Peyer's patch (tissue), 4 donors: ENCODE data around the gene FHOD3. TPM values are rescaled to one million over a fixed set of nuclear protein-coding genes. Genes with fewer than 3 reads are reported as not detected.

Source experiments
- DNase-seq, 3 donors: peaks; one replicate each; pipeline ENCODE4 v3.0.0-alpha.2; 2017 to 2019
- H3K27ac ChIP-seq, 4 donors: fragments of 200-600 bp; sonication (generic); one replicate each; pipeline ENCODE4 v1.5.1; 2016 to 2019
- H3K27me3 ChIP-seq, 2 donors: fragments of 200-600 bp; sonication (generic); one replicate each; pipeline ENCODE4 v1.5.1; 2019
- H3K36me3 ChIP-seq, 3 donors: fragments of 200-600 bp; sonication (generic); one replicate each; pipeline ENCODE4 v1.5.1; 2016 to 2019
- H3K4me1 ChIP-seq, 4 donors: fragments of 200-600 bp; sonication (generic); one replicate each; pipeline ENCODE4 v1.5.1; 2016 to 2019
- H3K4me3 ChIP-seq, 4 donors: fragments of 200-600 bp; sonication (generic); 1 replicate in 3 of 4; 2 replicates in 1 of 4; pipeline ENCODE4 v1.5.1; 2016 to 2019; ENCODE audit warnings: mild to moderate bottlenecking in 1 of 4
- H3K9me3 ChIP-seq, 4 donors: fragments of 200-600 bp; sonication (generic); one replicate each; pipeline ENCODE4 v1.5.1; 2016 to 2019; ENCODE audit warnings: mild to moderate bottlenecking in 1 of 4
- POLR2A ChIP-seq, 2 donors: fragments of 450-650 bp; IDR thresholded peaks; one replicate each; pipeline ENCODE4 v1.5.1; 2017; ENCODE audit warnings: antibody characterized with exemption in 2 of 2, mild to moderate bottlenecking in 2 of 2, moderate library complexity in 2 of 2
- total RNA-seq, 4 donors: library from RNA; depleted of rRNA; stranded (reverse); fragments of >200 nt; gene quantifications; one replicate each; pipeline ENCODE4 v1.1.0, GENCODE V29; 2016
- TF ChIP-seq, protein P1 (sequence below), 6 experiments: fragments of 450-650 bp in 4 of 6; fragments of 200-600 bp in 2 of 6; sonication (generic) in 1 of 6; IDR thresholded peaks; one replicate each; pipeline ENCODE4 v1.5.1; 2017 to 2019; ENCODE audit warnings: antibody characterized with exemption in 6 of 6, mild to moderate bottlenecking in 3 of 6, moderate library complexity in 1 of 6

The FHOD3 gene
- total RNA-seq, 4 donors from 2014 or later, result 0.53 to 10.7 (median 4.6) TPM

DNA sequence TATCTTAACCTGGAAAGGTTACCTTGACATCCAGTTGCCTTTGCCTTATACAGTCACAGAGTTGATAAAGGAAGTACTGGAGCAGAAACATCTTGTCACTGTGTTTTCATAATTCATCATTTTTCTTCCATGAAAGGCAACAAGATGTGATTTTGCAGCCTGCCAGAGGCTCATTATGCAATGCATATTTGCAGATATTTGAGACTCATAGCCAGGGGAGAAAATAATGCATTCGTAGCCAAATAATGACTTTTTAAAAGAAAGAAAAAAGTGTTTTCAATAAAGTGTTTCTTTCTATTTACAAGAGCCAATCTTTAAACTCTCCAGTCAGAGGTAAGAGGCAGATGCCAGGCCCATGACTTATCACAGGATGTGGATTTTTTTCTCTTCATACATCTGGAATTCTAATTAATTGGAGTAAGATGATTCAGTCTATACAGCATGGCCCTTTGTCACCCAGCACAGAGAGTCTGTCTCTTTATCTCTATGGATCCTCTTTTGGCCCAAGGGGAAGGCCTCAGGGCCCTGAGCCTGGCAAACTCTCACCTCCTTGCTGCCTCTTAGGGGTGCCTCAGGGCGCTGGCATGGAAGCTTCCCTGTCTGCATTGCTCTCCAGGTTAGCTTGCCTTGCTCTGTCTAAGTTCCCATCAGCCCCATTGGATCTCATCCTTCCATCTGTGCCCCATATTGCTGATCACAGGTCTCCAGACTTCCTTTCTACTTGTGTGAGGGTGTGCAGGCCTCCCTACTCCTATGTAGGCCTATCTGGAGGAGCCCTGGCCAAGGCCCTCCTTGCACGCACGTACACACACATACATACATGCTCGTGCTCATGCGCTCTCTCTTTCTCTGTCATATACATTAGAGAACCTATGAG lies 283.6 kb downstream of the FHOD3 start:
- no peak overlapping the region for H3K4me3 ChIP-seq
- no peak for DNase-seq
- no peak overlapping the region for H3K27ac ChIP-seq
- no peaks in the 10 kb centered on the region for H3K36me3 ChIP-seq
- H3K27me3 ChIP-seq, result no peaks in the 10 kb centered on the region
- H3K9me3 ChIP-seq, result no peaks in the 10 kb centered on the region
- peaks cover 0 to 4% (median 0%) of the 10 kb centered on the region in 4 donors for H3K4me1 ChIP-seq
- TF ChIP-seq, protein P1, sequence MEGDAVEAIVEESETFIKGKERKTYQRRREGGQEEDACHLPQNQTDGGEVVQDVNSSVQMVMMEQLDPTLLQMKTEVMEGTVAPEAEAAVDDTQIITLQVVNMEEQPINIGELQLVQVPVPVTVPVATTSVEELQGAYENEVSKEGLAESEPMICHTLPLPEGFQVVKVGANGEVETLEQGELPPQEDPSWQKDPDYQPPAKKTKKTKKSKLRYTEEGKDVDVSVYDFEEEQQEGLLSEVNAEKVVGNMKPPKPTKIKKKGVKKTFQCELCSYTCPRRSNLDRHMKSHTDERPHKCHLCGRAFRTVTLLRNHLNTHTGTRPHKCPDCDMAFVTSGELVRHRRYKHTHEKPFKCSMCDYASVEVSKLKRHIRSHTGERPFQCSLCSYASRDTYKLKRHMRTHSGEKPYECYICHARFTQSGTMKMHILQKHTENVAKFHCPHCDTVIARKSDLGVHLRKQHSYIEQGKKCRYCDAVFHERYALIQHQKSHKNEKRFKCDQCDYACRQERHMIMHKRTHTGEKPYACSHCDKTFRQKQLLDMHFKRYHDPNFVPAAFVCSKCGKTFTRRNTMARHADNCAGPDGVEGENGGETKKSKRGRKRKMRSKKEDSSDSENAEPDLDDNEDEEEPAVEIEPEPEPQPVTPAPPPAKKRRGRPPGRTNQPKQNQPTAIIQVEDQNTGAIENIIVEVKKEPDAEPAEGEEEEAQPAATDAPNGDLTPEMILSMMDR (IDR thresholded peaks at IDR 0.05), result no peak
- no peak for TF ChIP-seq POLR2A (IDR thresholded peaks at IDR 0.05)

DNA sequence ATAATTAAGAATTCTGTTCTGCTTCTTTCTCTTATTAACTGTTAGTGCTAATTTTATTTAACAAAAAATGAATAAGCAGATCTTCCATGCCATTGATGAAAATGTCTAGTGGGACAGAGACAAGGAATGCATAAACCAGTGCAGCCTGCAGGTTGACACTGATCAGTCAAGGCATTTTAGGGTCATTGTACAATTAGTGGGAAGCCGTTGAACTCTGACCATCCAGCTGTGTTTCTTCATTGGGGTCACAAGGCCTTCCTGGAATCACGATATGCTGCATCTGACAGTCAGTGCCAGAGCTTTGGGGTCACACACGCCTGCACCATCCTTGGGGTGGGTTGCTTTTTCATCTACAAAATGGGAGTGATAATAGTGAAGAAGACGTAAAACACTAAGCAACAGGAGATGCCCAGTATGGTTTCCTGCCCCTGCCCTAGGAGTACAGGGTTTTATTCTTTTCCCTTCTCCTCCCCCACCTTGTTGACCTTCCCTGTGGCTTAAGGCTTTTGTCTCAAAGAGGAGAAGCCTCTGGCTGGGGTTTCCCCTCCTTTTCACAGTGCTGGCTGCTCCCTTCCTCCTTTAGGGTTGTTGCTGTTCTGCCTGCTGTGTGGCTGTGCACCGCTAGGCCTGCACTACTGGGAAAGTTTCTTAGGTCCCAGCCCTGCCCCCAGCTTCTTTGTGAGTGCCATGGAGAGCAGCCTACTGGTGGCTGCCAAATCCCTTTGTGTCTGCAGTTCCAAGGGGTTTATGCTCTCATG lies 285.7 kb downstream of the FHOD3 start:
- H3K27ac ChIP-seq, result no peak overlapping the region
- no peaks in the 10 kb centered on the region for H3K9me3 ChIP-seq
- peaks cover 0 to 4% (median 0%) of the 10 kb centered on the region in 4 donors for H3K4me1 ChIP-seq
- H3K36me3 ChIP-seq, result no peaks in the 10 kb centered on the region
- DNase-seq, result no peak
- no peaks in the 10 kb centered on the region for H3K27me3 ChIP-seq
- TF ChIP-seq, protein P1 (IDR thresholded peaks at IDR 0.05), result no peak
- TF ChIP-seq POLR2A (IDR thresholded peaks at IDR 0.05), result no peak
- H3K4me3 ChIP-seq, result no peak overlapping the region

DNA sequence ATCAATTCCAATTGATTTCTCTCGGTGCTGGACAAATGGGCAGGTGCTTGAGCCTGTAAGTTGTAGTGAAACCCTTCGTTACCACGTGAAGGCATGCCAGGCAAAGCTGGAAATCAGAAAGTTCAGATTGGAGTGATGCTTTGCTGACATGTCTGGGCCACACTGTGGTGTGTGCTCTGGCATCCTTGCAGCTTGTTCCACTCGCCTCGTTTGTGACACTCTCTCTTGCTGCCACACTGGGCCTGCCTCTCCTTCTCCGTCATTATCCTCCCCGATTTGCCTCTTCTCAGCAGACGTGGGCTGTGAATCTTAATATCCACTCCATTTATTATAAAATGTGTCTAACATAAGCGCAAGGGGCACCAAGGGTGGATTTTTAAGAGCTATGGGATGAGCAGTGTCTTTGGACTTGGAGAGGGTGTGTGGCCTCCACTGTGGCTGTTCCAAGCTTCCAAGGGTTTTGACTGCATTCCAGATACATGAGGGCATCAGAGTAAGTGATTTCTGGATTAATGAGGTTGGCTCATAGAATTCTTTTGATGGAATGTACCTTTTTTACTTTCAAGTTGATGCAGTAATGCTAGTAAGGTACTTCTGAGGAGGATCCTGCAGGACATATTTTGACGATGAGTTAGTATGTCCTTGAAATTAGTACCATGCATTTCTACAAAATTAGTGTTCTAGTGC lies 292.5 kb downstream of the FHOD3 start:
- Histone ChIP-seq H3K4me1 (no peaks in the 10 kb centered on the region), H3K36me3 (no peaks in the 10 kb centered on the region), H3K9me3 (no peaks in the 10 kb centered on the region), H3K27ac (no peak overlapping the region), H3K27me3 (no peaks in the 10 kb centered on the region), H3K4me3 (no peak overlapping the region)
- no peak for TF ChIP-seq POLR2A (IDR thresholded peaks at IDR 0.05)
- TF ChIP-seq, protein P1 (IDR thresholded peaks at IDR 0.05), result no peak
- no peak for DNase-seq

DNA sequence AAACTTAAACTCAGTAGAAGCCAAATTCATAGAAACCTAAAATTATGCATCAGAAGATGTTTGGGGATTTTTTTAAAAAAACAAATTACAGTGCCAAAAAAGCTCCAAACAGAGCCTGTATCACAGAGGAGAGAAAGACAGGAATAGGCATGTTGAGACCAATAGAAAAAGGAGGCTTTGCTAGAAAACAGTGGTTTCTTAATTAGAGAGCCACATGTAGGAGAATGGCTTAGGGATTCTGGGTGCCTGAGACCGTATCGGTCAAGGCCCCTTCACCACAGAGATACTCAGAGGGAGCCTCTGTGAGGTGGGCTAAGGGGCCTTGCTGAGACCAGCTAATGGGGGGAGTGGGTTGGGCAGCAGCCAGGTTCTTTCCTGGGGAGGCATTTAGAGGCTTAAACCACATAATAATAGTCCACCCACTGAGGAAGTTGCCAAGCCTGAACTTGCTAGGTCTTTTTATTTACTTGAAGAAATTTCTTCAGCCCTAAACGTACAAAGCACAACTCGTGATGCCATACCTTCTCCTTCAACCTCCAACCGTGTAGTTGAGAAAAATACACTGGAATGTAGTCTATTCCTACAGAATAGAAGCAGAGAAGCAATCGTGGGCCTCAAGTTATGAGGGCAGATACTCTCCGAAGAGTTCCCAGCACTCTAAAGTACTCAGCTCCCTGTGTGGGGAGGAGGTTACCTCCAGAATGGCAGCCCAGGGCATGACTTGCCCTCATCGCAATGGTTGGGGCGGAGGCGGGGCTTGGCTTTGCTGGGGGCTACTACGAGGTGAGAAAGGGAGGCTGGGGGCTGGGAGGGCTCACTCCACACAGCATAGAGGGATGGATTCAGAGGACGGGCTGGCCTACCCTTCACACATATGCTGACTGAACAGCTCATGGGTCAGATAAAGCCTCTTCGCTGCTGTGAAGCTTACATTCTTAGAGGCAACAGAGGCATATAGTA lies 293.4 kb downstream of the FHOD3 start:
- Histone ChIP-seq H3K27me3 (no peaks in the 10 kb centered on the region), H3K4me1 (no peaks in the 10 kb centered on the region), H3K9me3 (no peaks in the 10 kb centered on the region), H3K4me3 (no peak overlapping the region), H3K36me3 (no peaks in the 10 kb centered on the region), H3K27ac (no peak overlapping the region)
- no peak for DNase-seq
- TF ChIP-seq, protein P1 (IDR thresholded peaks at IDR 0.05), result no peak
- no peak for TF ChIP-seq POLR2A (IDR thresholded peaks at IDR 0.05)

DNA sequence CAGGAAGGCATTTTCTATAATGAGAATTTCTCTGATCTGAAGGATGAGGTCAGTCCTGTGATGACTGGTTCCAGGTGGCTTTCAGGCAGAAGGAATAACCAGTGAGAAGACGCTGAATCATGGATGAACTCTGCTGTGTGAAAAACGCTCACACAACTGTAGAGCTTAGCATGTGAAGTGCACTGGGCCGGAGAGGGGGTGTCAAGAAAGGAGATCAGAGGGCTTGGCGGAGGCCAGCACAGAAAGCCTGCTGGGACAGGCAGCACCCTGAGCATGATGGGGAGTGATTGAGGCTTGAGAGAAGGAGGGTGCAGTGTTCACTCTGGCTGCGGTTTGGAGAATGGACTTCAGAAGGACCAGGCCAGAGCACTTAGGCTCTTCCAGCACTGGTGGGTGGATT lies 294.8 kb downstream of the FHOD3 start:
- no peaks in the 10 kb centered on the region for H3K27me3 ChIP-seq
- H3K4me3 ChIP-seq, result no peak overlapping the region
- H3K9me3 ChIP-seq, result no peaks in the 10 kb centered on the region
- no peak for DNase-seq
- H3K27ac ChIP-seq, result no peak overlapping the region
- H3K36me3 ChIP-seq, result no peaks in the 10 kb centered on the region
- H3K4me1 ChIP-seq, result no peaks in the 10 kb centered on the region
- no peak for TF ChIP-seq POLR2A (IDR thresholded peaks at IDR 0.05)
- TF ChIP-seq, protein P1 (IDR thresholded peaks at IDR 0.05), result no peak
